Iris pigment epithelial cell (primary cell): ENCODE results near the gene CXorf58.

Source experiments
- DNase-seq: peaks from one replicate; pipeline ENCODE4 v3.0.0-alpha.2; 2011; ENCODE audit warnings: low read depth

Gene CXorf58

DNA sequence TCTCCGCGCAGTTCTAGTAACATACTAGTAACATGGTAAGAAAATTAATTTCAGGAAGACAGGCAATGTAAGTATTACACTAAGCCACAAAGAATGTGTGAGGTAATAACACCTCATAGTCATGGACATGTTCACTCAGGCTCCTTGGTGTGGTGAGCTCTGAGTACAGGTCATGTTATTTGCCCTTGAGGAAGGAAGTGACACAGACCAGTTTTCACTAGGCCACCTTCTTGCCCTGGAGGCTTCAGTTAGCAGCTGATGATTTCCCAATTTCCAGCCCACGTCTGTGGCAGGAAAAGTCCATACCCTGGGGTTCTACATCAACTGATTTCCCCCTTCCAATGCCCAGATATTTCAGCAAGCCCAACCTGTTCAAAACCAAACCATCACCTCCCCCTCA, 6.7 kb upstream of the CXorf58 start:
- peak; percentile 87 for DNase-seq

- peak; percentile 84 for DNase-seq
These were observed 6.0 kb upstream of the CXorf58 start for GRCh38 chrX:23901805-23902204.

- peak; percentile 70 for DNase-seq
These were observed 5.4 kb upstream of the CXorf58 start for GRCh38 chrX:23902419-23902818.

DNA sequence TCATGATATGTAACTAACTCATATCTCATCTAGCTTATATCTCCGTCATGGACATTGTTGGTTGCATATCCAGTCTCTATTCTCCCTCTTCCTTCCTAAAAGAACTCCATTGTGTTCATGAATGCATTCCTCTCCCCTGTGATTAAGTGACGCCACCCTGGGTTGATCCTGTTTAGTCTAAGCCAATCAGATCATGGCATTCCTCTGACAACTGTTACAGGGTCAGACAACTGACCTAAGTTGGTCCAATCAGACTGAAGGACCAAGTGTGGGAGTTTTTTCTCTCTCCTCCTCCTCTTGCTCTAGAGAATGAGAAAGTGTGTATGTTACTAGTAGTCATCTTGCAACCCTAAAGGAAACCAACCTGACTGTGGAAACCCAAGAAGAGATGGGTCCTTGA, 3.7 kb upstream of the CXorf58 start:
- DNase-seq = peak; percentile 56

DNA sequence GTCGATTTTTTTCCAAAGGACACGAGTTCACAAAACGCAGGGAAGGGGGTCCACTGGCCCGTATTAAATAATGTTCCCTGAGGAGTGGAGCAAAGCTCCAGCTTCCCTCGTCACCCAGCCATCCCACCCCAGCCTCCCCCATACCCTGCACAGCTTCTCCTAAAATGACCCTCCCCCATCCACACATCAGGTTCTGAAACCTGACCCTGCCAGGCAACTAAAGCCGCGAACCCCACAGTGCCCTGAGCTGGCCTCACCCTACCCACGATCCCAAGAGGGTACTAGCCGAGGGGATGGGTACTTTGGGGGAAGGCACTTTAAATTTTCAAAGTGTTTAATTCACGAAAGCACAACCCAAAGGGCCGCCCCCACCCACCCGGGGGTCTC, 702 bp upstream of the CXorf58 start:
- DNase-seq = no peak

- DNase-seq = no peak
These were observed 606 bp downstream of the CXorf58 start for GRCh38 chrX:23908219-23909004.

DNA sequence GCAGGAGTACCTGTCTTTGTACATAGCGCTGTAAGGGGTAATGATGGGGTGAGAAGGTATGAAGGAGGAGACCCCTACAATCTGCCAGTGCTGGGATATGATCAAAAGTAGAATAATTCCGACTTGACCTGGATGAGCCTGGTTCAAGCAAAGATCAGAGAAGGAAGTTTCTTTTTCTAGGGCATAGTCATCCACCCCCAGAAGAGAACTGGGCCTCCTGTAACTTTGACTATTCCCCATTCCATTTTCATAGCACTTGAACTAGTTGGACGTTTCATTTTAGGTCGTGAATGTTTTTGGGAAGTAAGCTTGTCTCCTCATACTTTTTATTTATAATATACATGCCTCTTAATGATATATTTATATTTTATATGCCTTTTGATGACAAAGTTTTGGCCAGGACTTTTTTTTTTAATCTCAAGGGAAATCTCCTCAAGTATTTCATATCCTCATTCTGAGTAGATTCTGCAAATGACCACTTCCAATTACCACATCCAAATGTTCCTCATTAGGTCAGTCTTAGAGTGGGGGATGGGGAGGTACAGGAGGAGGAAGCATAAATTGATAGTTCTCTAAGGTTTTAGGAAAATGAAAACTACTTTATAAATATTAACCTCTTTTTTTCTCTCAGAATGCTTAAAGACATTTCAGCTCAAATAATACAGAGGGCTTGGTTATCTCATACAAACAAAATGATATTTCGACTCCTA, 3.5 kb downstream of the CXorf58 start:
- no peak for DNase-seq

GRCh38 chrX:23919148-23919547, 11.3 kb downstream of the CXorf58 start:
- no peak for DNase-seq

- DNase-seq = no peak
These were observed 12.0 kb downstream of the CXorf58 start for GRCh38 chrX:23919706-23920320.

DNA sequence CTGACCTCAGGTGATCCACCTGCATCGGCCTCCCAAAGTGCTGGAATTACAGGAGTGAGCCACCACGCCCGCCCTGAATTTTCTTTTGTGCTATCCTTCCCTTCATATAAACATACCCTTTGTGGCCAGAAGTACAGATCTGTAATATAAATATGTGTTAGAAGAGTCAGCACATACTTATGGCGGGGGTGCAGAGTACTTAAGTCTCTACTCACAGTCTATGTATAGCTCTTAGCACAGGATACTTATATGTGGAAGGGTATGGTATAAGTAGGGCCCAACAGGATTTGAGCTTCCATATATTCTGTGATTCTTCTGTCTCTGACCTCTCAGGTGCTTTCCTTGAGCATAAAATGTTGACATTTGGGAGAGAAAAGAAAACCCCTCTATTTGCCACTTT, 18.2 kb downstream of the CXorf58 start:
- DNase-seq = no peak

- no peak for DNase-seq
These were observed 23.2 kb downstream of the CXorf58 start for GRCh38 chrX:23930894-23931604.

- DNase-seq = no peak
These were observed 24.2 kb downstream of the CXorf58 start for GRCh38 chrX:23932046-23932445.

DNA sequence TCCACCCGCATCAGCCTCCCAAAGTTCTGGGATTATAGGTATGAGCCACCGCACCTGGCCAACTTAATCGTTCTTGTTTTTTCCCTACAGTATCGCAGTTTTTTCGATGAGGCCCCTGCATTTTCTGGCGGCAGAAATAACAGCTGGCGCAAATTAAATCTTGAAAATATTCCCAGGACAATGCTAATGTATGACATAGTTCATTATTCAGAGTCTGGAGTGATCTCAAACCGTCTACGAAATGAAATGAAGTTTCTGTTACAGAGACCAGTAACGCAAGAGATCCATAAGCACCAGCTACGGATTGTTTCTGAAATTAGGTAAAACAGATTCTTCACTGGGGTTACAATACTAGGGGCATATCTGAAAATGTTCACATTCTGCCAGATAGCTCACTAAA, 27.3 kb downstream of the CXorf58 start:
- no peak for DNase-seq

- DNase-seq = no peak
These were observed 28.4 kb downstream of the CXorf58 start for GRCh38 chrX:23936180-23936579.

- DNase-seq = peak; percentile 26
These were observed 29.3 kb downstream of the CXorf58 start for GRCh38 chrX:23937100-23937499.

DNA sequence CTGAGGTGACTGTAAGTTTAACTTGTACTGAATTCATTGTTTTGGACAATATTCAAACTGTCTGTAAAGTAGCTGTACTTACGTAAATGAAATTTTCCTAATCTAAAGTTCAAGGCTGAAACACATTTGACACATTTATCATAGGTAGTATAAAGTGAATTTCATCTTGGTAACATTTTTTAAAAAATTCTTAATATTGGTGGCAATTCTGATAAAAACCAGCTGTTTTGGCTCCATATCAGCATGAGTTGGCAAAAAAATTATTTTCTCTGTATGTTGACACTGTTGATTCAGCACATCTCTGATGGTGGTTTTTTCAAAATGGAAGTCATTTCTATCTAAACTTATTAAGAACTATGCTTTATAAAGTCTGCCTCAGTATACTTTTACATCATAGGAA, 30.9 kb downstream of the CXorf58 start:
- DNase-seq = peak; percentile 31

DNA sequence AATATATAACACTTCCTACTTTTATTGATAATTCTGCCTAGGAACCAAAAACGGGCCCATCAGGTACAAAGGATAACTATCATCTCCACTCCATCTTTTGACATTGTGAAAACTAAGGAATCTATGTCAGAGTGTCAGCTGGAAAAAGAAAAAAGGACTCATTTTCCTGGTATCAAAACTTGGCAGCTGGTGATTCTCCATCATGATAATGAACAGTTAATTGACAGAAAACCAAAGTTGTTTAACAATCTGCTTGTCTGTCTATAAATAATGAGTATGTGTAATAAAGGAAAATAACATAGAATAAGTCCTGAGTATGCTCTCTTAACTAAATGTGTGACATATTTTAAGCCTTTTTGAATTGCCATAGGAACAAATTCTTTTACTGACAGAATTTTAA, 31.4 kb downstream of the CXorf58 start:
- no peak for DNase-seq

DNA sequence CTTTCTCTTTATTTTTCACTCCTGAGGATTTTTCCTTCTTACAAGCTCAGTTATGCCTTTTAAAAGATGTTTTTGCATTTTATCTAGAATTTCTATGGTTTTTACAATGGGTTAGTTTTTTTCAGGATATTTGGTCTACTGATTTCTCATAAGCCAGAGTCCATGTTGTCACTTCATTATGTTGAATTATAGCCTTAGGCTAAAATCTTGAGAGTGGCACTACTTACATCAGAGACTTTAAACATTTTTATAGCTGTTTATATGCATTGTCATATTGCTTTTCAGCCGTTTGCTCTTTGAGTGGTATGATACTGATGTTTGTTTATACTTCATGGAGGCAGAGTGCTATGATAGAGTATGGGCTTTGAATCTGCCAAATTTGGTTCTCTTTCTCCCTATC, 36.4 kb downstream of the CXorf58 start:
- no peak for DNase-seq

DNA sequence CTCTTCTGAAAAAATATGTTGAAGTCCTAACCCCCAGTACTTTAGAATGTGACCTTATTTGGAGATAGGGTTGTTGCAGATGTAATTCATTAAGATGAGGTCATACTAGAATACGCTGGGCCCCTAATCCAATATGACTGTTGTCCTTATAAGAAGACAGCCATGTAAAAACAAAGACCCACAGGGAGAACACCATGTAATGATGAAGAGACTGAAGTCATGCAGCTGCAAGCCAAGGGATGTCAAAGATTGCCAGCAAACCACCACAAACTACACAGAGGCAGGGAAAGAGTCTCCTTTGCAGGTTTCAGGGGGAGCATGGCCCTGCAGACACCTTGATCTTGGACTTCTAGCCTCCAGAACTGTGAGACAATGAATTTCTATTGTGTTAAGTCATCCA, 37.4 kb downstream of the CXorf58 start:
- DNase-seq = no peak

DNA sequence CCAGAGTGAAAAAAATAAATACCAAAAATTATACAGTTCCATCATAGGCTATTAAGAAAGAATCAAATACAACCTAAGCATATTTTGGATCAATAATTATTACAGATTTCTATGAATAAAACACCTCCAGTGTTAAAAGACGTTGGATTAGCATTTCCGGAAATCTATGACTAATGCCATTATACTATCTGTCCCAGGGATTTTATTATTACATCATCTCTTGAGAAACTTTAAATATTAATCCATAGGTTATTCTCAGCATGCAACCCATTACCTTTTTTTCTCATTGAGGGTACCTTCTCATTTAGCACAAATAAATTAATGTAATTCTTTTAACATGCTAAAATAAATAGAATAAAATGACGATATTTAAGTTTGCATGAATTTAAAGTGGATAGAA, 44.6 kb downstream of the CXorf58 start:
- no peak for DNase-seq

GRCh38 chrX:23952984-23953907, 45.4 kb downstream of the CXorf58 start:
- peak; percentile 7 for DNase-seq

- no peak for DNase-seq
These were observed 46.1 kb downstream of the CXorf58 start for GRCh38 chrX:23953908-23954269.
